Kasumi-1 (cell line): ENCODE results near the gene OR56B1.

Experiments used
- DNase-seq, 2 experiments: peaks; one replicate each; lab custom pipeline; 2025; lab: John Stamatoyannopoulos, UW

OR56B1 gene

DNA sequence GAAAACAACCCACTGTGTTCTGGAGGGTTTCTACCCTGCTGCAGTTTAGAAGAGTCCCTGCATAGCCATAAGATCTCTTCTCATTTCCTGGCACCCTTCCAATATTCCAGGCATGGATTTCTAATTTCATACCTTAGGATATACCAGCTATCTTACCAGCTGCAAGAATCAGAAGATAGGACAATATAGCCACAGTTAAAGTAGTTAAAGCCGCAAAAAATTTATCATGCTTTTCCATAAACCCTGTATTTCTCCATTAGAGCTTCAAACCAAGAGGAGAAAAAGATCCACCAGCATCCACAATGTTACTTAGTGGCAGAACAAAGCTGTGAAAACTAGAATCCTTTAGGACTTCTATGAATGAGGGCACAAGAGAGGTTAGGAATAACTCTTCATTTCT is 8.6 kb upstream of the OR56B1 start:
- DNase-seq: no peak

DNA sequence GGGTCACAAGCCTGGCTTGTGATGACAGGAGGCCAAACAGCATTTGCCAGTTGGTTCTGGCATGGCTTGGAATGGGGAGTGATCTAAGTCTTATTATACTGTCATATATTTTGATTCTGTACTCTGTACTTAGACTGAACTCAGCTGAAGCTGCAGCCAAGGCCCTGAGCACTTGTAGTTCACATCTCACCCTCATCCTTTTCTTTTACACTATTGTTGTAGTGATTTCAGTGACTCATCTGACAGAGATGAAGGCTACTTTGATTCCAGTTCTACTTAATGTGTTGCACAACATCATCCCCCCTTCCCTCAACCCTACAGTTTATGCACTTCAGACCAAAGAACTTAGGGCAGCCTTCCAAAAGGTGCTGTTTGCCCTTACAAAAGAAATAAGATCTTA is 843 bp downstream of the OR56B1 start:
- DNase-seq: no peak

DNA sequence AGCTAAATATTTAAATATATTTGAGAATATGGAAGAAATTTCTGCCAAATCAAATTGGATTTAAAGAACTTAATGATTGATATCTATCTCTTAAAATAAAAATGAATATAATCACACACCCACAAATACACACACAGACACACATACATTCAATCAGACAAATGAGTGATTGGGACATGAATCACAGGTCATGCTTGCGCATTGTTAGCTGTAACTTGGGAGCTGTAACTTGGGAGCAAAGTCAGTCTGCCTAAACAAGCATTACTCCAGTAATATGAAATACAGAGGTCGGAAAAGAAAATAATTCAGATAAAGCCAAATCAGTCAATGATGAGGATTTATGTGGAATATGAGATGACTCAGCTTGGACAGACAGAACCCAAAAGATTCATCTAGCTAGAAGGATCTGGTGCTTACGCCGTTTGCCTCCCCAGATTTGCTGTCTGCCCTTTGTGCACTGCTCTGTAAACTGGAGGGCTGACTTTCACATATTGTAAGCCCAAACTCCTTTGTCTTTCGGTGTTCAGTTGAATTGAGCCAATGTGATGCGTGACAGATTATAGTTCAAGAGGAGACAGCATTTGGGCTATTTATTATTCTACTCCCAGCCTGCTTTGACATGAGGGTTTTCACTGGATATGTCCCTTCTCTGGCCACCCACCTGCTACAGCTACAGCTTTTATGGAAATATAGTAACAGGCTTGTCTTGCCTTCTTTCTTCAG is 1.6 kb downstream of the OR56B1 start:
- DNase-seq: no peak

DNA sequence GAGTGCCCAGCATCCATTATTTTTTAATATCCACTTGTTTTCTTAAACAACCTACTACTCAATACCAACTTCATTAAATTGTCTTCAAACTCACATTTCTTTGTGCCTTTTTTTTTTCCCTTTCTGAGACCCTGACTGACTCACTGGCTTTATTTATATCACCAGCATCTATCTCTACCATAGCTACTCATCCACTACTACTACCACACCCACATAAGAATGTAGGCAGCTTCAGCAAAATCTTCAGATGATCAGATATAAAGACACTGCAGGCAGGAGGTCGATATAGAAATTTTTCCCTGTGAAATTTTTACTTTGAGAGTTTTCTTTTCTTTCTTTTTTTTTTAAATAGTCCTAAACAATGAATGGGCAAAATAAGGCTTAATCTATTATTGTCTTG is 2.2 kb downstream of the OR56B1 start:
- no peak for DNase-seq

DNA sequence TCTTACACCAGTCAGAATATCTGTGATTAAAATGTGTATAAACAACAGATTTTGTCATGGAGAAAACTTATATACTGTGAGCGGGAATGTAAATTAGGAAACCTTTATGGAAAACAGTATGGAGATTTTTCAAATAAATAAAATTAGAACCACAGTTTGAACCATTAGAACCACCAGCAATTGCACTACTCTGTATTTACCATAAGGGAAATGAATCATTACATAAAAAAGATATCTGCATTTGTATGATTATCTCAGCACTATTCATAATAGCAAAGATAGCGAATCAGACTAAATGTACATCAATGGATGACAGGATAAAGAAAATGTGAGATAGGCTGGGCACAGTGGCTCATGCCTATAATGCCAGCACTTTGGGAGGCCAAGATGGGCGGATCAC is 10.4 kb downstream of the OR56B1 start:
- DNase-seq: no peak

DNA sequence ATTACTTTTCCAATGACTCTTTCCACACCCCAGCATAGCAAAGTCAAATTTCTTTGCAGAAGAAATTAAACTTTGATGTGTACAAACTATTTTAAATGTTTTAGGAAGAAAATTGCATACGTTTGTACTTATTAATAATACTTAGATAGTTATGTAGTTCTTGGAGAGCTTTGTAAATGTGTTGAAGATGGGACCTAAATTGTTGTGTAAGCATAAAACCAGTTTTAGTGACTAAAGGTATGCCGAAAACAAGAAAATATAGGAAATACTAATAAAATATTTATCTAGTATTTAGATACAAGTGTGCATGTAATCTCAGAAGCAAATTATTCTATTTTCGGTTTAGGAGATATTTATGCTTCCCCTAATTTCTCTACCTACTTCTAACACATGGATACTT is 13.6 kb downstream of the OR56B1 start:
- no peak for DNase-seq

DNA sequence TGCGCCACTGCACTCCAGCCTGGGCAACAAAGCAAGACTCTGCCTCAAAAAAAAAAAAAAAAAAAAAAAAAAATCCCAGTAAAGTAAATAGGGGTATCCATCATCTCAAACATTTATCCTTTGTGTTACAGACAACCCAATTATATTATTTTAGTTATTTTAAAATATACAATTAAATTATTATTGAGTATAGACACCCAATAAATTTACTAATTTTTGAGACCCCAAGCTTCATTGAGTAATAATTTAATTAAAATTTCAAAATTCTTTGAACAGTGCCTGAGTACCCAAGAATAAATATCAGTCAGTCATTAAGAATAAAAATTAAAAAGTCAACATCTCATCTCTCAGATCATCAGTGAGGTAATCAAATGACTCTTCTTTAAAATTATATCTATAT is 17.7 kb downstream of the OR56B1 start, which contains the start of gene OR52N4:
Gene OR52N4, plus strand, starts transcription at position 301 of the 400 bp plus-strand sequence. CDS start 498 bp downstream, outside the sequence.
- no peak for DNase-seq

DNA sequence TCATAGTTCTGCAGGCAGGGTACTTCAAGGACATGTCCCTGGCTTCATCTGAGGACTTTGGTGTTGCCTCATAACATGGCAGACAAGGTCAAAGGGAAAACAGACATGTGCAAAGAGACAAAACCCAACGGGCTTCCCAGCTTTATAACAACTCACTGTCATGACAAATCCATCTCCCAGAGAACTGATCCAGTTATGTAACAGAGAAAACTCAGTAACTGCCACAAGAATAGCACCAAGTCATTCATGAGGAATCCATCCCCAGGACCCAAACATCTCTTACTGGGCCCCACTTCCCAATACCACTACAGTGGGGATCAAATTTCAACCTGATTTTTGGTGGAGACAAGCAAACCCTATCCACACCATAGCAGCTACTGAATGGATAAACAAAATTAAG is 30.8 kb downstream of the OR56B1 start:
- no peak for DNase-seq

DNA sequence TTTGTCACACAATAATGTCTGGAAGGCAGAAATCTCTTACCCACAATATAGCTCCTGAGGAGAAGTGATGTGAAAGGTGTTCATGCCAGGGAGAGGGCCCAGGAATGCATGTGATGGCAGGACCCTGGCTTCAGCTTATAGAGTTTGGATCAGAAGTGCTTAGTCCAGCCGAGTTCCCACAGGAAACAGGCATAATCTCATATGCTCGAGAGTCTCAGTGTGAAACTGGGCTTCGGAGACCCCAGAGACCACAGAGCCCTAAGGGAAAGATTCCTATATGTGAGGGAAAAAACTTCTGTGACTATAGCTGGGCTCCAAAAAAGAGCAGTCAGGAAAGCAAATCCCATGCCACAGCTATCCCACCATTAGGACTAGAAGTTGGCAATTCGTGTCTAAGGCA is 47.0 kb downstream of the OR56B1 start, which contains the start of gene OR52N5:
Gene OR52N5, minus strand, starts transcription at position 101 of the 400 bp plus-strand sequence. CDS start 4,721 bp downstream, outside the sequence.
- DNase-seq: no peak
